GM12892 (cell line): ENCODE measurements around the gene ALKBH8.
"Not testable (repeated sequence)": the region's sequence is repeated elsewhere in the genome, so short reads cannot be mapped to it uniquely, and the experiment has no call there.

Source experiments
- DNase-seq: peaks from one replicate; pipeline ENCODE4 v3.0.0; 2011; ENCODE audit not compliant: insufficient read length
- FAIRE-seq: peaks from 2 replicates; lab custom pipeline; 2011; peaks lifted over from hg19 to GRCh38; lab: Jason Lieb, UNC
- POLR2A ChIP-seq: IDR thresholded peaks from 2 replicates; pipeline ENCODE4 v1.6.1; 2011; ENCODE audit warnings: low read depth, low read length, control low read depth
- POLR2AphosphoS5 ChIP-seq: IDR thresholded peaks from 2 replicates; pipeline ENCODE4 v1.6.1; 2011; ENCODE audit warnings: low read depth, low read length, control low read depth
- TAF1 ChIP-seq: IDR thresholded peaks from 2 replicates; pipeline ENCODE4 v1.6.1; 2011; ENCODE audit warnings: low read depth, mild to moderate bottlenecking, control low read depth, low read length, borderline replicate concordance

Gene ALKBH8

DNA sequence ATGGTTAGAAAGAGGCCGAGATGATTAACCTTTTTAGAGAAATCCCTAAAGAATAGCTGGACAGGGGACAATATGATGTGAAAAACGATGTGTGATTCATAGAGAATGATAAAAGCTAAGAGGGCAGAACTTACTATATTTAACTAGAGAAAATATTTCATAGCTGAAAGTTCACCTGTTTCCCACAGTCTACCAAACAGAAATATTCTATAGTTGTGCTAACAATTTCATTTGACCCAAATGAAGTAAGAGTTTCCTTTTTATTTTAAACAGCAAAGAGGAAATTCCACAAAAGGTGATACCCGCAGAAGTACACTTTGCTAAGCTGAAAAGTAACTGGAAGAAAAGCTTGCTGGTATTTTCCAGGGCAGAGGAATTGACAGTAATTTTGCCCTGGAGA, 26.7 kb downstream of the ALKBH8 start:
- DNase-seq: no peak
- FAIRE-seq: no peak
- no peak for TF ChIP-seq TAF1
- no peak for TF ChIP-seq POLR2AphosphoS5
- no peak for TF ChIP-seq POLR2A

DNA sequence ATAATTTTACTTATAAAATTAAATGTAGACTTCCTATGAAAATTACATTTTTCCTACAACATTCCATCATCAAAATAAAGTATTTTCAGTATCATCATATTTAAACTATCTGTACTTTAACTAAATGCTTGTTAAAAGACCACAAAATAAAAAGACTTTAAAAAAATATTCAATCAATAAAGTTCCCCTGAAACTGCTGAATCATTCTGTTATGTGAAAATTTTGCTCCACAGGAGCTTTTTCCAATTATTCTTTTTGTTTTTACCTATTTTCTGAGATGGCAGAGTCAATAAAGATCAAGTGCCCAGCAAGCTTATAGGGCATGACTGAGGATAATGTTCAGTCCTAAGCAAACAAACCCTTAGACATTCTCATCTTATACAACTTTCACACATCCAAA, 27.3 kb downstream of the ALKBH8 start:
- no peak for FAIRE-seq
- DNase-seq: no peak
- TF ChIP-seq POLR2A (no peak), TAF1 (no peak), POLR2AphosphoS5 (no peak)

GRCh38 chr11:107537155-107537554, 28.4 kb downstream of the ALKBH8 start:
- not testable (repeated sequence) for FAIRE-seq

GRCh38 chr11:107526197-107526596, 39.3 kb downstream of the ALKBH8 start:
- no peak for FAIRE-seq
- DNase-seq: no peak
- TF ChIP-seq TAF1 (no peak), POLR2AphosphoS5 (no peak), POLR2A (no peak)

More at GRCh38 chr11:107537155-107537554, 28.4 kb downstream of the ALKBH8 start:
- not testable (repeated sequence) for DNase-seq

- DNase-seq (no peak), FAIRE-seq (no peak)
- TF ChIP-seq POLR2AphosphoS5 (no peak), TAF1 (no peak), POLR2A (no peak)
Measured at GRCh38 chr11:107508858-107509244, 56.7 kb downstream of the ALKBH8 start.

DNA sequence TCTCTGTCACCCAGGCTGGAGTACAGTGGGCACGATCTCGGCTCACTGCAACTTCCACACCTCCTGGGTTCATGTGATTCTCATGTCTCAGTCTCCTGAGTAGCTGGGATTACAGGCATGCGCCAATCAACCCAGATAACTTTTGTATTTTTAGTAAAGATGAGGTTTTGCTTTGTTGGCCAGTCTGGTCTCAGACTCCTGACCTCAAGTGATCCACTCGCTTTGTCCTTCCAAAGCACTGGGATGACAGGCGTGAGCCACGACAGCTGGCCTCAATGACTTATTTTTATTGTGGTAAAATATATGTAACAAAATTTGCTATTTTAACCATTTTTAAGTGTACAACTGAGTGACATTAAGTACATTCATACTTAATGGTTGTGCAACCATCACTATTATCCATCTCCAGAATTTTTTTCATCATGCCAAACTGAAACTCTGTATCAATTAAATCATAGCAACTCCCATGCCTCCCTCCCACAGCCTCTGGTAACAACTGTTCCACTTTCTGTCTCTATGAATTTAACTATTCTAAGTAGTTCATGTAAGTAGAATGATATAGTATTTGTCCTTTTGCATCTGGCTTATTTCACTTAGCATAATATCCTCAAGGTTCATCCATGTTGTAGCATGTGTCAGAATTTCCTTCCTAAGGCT, 57.2 kb downstream of the ALKBH8 start:
- no peak for FAIRE-seq
- TF ChIP-seq TAF1 (no peak), POLR2A (no peak), POLR2AphosphoS5 (no peak)
- DNase-seq: no peak

- DNase-seq (no peak), FAIRE-seq (no peak)
- no peak for TF ChIP-seq TAF1
- TF ChIP-seq POLR2A: no peak
- TF ChIP-seq POLR2AphosphoS5: no peak
Measured at GRCh38 chr11:107505647-107506225, 59.8 kb downstream of the ALKBH8 start.

- no peak for DNase-seq
- no peak for FAIRE-seq
- TF ChIP-seq TAF1 (no peak), POLR2AphosphoS5 (no peak), POLR2A (no peak)
Measured at GRCh38 chr11:107504981-107505380, 60.6 kb downstream of the ALKBH8 start.

GRCh38 chr11:107501713-107502112, 63.8 kb downstream of the ALKBH8 start:
- TF ChIP-seq TAF1 (no peak), POLR2AphosphoS5 (no peak), POLR2A (no peak)
- DNase-seq: no peak
- no peak for FAIRE-seq

- FAIRE-seq, DNase-seq: not testable (repeated sequence)
Measured at GRCh38 chr11:107497371-107497770, 68.2 kb downstream of the ALKBH8 start.

- no peak for FAIRE-seq
- no peak for DNase-seq
- TF ChIP-seq POLR2A: no peak
- TF ChIP-seq TAF1: no peak
- TF ChIP-seq POLR2AphosphoS5: no peak
Measured at GRCh38 chr11:107496011-107496410, 69.5 kb downstream of the ALKBH8 start.

DNA sequence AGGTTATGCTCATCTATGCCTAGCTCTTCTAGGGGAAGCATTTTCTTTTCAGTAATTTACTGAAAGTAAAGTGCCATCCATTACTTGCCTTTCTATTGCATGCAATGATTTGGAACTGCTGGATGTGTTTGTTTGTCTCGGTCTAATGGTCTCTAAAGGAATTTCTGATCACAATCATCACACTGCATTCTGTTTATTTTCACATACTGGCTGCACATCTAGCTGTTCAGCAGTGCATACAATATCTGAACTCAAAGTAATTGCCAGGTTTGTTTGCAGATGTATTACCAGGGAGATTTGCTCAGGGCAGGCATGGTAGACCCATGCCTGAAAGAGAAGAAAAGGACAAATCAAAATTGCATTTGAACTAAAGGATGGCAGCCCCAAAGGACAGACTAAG, 71.5 kb downstream of the ALKBH8 start:
- TF ChIP-seq POLR2A (no peak), TAF1 (no peak), POLR2AphosphoS5 (no peak)
- no peak for DNase-seq
- no peak for FAIRE-seq
